ENCODE data around the gene RAPGEF3.
A peak's percentile ranks its signal among the peaks of the same experiment; 100 is the strongest.

RAPGEF3 gene

DNA sequence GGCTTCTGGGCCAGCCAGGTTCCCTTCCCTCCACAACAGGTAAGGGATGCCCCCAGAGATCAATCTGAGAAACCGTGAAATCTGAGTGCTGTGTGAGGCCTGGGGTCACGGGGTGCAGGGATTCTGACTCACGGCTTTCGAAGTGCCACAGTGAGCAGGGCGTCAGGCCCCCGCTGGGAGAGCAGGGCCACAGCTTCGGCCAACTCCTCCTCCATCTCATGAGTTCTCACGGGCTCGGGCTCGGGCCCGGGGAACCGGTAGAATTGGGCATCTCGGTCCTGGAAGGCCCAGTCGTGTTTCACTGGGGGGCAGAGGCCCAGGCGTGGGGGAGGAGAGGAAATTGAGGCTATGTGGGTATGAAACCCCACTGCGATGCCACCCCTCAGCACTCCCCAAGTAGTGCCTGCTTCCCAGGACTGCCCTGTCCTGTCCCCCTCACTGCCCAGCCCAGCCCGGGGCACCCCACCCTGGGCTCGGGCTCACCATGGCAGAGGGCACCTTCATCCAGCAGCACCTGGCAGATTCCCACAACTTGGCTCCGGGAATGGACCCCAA is 7.7 kb downstream of the RAPGEF3 start:
- no peaks in the 10 kb centered on the region for H3K9me3 Mint-ChIP-seq
- no peak overlapping the region for H3K27ac Mint-ChIP-seq
- TF ChIP-seq CTCF (IDR thresholded peaks at IDR 0.05): no peak
- peaks cover 70% of the 10 kb centered on the region for H3K4me1 Mint-ChIP-seq
- peaks cover 15% of the 10 kb centered on the region for H3K36me3 Mint-ChIP-seq (ENCODE audit: low read depth)
- no peaks in the 10 kb centered on the region for H3K27me3 Mint-ChIP-seq (ENCODE audit: low read depth, poor library complexity)
- DNase-seq: no peak
- no peak overlapping the region for H3K4me3 Mint-ChIP-seq

GRCh38 chr12:47750229-47750798 is 8.4 kb downstream of the RAPGEF3 start:
- Mint-ChIP-seq H3K9me3 (no peaks in the 10 kb centered on the region), H3K27me3 (ENCODE audit: low read depth, poor library complexity) (no peaks in the 10 kb centered on the region), H3K4me3 (peak overlapping the region; percentile 35), H3K36me3 (ENCODE audit: low read depth) (peaks cover 15% of the 10 kb centered on the region), H3K27ac (no peak overlapping the region), H3K4me1 (peaks cover 70% of the 10 kb centered on the region)
- TF ChIP-seq CTCF (IDR thresholded peaks at IDR 0.05): no peak
- DNase-seq: no peak

DNA sequence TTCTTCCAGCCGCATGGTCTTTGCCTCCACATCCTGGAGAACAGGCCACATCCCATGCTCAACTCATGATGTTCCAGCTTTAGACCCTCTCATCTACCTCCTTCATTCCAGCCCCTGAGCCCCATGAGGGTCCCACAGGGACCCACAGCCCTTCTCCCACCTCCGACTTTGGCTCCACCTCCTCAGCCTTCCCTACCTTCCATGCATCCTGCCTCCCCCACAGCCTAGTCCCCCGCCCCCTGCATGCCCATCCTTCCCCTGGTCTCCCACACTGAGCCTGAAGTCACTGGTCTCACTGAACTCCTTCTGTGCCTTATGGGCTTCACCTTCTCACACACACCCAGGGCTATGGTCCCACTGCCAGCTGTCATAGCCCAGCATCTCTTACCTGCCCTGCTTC is 9.8 kb downstream of the RAPGEF3 start:
- Mint-ChIP-seq H3K27me3 (ENCODE audit: low read depth, poor library complexity) (no peaks in the 10 kb centered on the region), H3K27ac (no peak overlapping the region), H3K36me3 (ENCODE audit: low read depth) (peaks cover 15% of the 10 kb centered on the region), H3K9me3 (no peaks in the 10 kb centered on the region), H3K4me3 (no peak overlapping the region), H3K4me1 (peaks cover 66% of the 10 kb centered on the region)
- no peak for DNase-seq
- TF ChIP-seq CTCF (IDR thresholded peaks at IDR 0.05): no peak

DNA sequence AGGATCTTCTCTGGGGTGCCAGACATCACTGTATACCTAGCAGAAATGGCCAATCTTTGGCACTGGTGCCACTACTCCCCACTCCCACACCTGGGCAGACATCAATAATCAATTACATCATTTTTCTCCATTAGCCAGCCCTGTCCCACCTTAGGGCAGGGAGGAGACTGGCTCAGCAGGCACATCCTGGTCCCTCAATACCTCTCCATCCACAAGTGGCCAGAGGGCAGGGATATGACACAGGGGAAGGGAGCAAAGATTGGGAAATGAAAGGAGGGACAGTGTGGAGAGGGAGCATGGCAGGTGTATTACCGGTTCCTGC is 10.2 kb downstream of the RAPGEF3 start:
- H3K27ac Mint-ChIP-seq: no peak overlapping the region
- DNase-seq: no peak
- no peaks in the 10 kb centered on the region for H3K9me3 Mint-ChIP-seq
- TF ChIP-seq CTCF (IDR thresholded peaks at IDR 0.05): no peak
- H3K27me3 Mint-ChIP-seq (ENCODE audit: low read depth, poor library complexity): no peaks in the 10 kb centered on the region
- no peak overlapping the region for H3K4me3 Mint-ChIP-seq
- H3K4me1 Mint-ChIP-seq: peaks cover 66% of the 10 kb centered on the region
- H3K36me3 Mint-ChIP-seq (ENCODE audit: low read depth): peaks cover 15% of the 10 kb centered on the region

DNA sequence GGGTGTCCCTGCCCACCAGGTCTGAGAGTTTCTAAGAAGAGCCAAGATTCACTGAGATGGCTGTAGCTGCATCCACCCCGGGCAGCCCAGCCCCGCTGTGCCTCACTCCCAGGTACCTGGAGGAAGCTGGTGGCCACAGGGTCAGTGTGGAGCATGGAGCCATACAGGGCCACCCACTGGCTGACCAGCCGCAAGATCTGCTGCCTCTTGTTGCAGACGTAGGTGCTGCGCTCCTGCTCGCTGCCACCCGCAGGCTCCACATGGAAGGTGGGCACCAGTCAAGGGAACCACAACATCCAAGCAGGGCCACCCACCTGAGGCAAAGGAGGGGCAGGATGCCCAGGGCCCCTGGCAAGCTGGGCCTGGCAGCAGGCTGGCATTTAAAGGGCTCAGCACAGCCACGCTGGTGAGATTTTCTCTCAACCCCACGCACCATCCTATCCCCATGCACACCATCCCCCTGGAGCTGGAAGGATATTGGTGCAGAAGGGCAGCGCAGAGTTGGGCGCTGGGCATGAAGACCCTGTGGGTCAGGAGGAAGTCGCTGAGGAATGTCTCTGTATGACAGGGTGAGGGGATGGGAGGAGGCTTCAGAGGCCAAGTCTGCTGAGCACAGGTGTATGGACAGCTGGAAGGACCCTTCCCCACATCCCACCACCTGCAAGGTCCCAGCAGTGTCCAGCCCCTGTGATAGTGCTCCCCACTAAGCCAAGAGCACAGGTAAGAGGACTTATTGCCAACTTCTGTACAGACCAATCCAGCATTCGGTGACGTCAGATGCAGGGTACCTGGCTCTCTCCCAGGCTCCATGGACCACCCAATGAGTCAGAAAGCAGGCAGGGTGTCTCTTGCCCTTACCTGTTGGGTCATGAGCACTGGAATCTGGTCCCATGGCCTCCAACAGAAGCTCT is 10.8 kb downstream of the RAPGEF3 start:
- Mint-ChIP-seq H3K9me3 (no peaks in the 10 kb centered on the region), H3K27me3 (ENCODE audit: low read depth, poor library complexity) (no peaks in the 10 kb centered on the region), H3K27ac (no peak overlapping the region), H3K4me1 (peaks cover 62% of the 10 kb centered on the region), H3K36me3 (ENCODE audit: low read depth) (peaks cover 15% of the 10 kb centered on the region), H3K4me3 (no peak overlapping the region)
- no peak for TF ChIP-seq CTCF (IDR thresholded peaks at IDR 0.05)
- no peak for DNase-seq

Measured in nephron progenitor cell (in vitro differentiated cells).